Stomach (tissue), 4 donors: ENCODE data around the gene IMPG1.

Experiments used
- CTCF ChIP-seq, 7 experiments: fragments of 450-650 bp in 4 of 7; fragments of 200-600 bp in 3 of 7; sonication (generic) in 3 of 7; IDR thresholded peaks; one replicate each; pipeline ENCODE4 v1.5.1; 2016 to 2019; ENCODE audit warnings: antibody characterized with exemption in 7 of 7, control low read depth in 2 of 7, mild to moderate bottlenecking in 1 of 7
- POLR2AphosphoS5 ChIP-seq, 3 donors: sonication (generic); formaldehyde crosslinking; IDR thresholded peaks; one replicate each; pipeline ENCODE4 v1.6.1; 2016; ENCODE audit warnings: antibody characterized with exemption in 3 of 3

GRCh38 chr6:75932067-75932466 lies 140.4 kb downstream of the IMPG1 start:
- no peak for TF ChIP-seq POLR2AphosphoS5 (IDR thresholded peaks at IDR 0.05)
- TF ChIP-seq CTCF (IDR thresholded peaks at IDR 0.05): peak in 3 of 7 experiments; percentile 16 to 53 (median 31)
